Activated CD4-positive, alpha-beta T cell treated with anti-CD3 and anti-CD28 coated beads for 24 hours (primary cell): Measurements from ENCODE around the gene EGLN1.
A peak's percentile ranks its signal among the peaks of the same experiment; 100 is the strongest.

ENCODE experiments used
- DNase-seq, 2 donors: peaks; one replicate each; pipeline ENCODE4 v3.0.0-alpha.2; 2020; ENCODE audit warnings: low read depth in 2 of 2

EGLN1 gene

GRCh38 chr1:231334079-231334666 lies 87.9 kb downstream of the EGLN1 start:
- no peak for DNase-seq

GRCh38 chr1:231332761-231333160 lies 89.3 kb downstream of the EGLN1 start:
- DNase-seq = no peak

GRCh38 chr1:231329483-231329882 lies 92.6 kb downstream of the EGLN1 start:
- DNase-seq = no peak

GRCh38 chr1:231327617-231328016 lies 94.5 kb downstream of the EGLN1 start:
- DNase-seq = no peak

- DNase-seq = no peak
Measured at GRCh38 chr1:231326248-231326647, 95.8 kb downstream of the EGLN1 start.

GRCh38 chr1:231324660-231325059 lies 97.4 kb downstream of the EGLN1 start:
- no peak for DNase-seq

GRCh38 chr1:231322880-231323530 lies 99.1 kb downstream of the EGLN1 start:
- no peak for DNase-seq

- no peak for DNase-seq
Measured at GRCh38 chr1:231319080-231319479, 103.0 kb downstream of the EGLN1 start.

GRCh38 chr1:231318568-231318967 lies 103.5 kb downstream of the EGLN1 start:
- no peak for DNase-seq

- no peak for DNase-seq
Measured at GRCh38 chr1:231318015-231318355, 104.1 kb downstream of the EGLN1 start.

- DNase-seq = no peak
Measured at GRCh38 chr1:231317306-231318014, 104.6 kb downstream of the EGLN1 start.

GRCh38 chr1:231315887-231316286 lies 106.2 kb downstream of the EGLN1 start:
- peak in 1 of 2 donors; percentile 26 for DNase-seq
